HTR-8/SVneo (cell line): ENCODE data around the gene ARMH2.

Experiments
- DNase-seq: peaks from one replicate; pipeline ENCODE4 v3.0.0; 2011; ENCODE audit warnings: low spot score, mixed read lengths; ENCODE audit not compliant: insufficient read length
- FAIRE-seq: peaks from 2 replicates; lab custom pipeline; 2011; peaks lifted over from hg19 to GRCh38; lab: Jason Lieb, UNC

ARMH2 gene

DNA sequence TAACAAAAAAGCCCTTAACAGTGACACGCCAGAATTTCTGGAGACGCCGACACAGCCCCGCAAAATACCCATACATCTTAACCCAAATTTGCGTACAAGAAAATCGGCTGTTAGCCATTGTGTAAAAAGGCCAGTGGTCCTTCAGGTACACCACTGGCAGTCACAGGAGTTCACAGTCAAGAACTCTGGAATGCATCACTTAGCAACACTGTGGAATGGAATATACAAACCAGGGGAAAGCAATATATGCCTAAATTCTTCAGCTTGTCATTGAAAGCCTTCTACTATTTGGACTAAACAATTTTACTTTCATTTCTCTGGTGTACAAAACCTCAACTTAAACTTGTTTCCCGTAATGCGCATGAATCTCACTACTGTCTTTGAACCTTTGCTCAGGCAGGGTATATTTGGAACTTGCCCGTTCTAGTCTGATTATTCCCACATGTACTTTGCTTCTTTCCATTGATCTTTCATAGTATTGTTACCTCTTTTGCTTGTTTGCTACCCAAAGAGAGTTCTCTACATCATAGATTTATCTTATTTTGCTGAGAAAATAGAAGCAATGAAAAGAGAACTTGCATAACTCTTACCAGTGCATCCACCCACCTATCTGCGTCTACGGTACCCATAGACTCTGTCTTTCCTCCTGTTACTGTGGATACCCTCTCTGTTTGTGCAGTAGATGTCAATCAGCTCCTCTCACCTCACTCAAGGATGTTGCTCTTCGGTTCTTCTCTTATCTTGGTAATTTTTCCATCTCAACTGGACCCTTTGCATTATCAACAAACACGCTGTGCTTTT is at the start of gene ARMH2:
Gene ARMH2, minus strand, starts transcription at position 178 of the 801 bp plus-strand sequence. Its CDS starts 60 bp downstream, at position 118.
- FAIRE-seq (no peak), DNase-seq (no peak)

DNA sequence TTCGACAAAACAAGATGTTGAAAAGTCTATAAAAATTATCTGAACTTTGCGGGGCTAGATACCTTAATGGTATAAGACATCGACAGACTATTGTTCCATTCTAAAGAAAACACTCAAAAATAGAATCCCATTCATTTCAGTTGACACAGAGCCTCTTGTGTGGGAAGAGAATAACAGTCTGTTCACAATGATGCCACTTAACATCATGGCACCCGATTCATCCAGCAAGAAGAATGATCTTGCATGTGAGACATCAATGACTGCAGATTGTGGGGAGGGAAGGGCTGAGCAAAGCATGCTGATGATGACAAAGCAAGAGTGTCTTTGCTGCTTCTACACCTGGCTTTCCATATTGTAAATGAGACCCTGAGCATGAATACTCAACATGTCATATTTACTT is 49.7 kb upstream of the ARMH2 start:
- FAIRE-seq (no peak), DNase-seq (no peak)

DNA sequence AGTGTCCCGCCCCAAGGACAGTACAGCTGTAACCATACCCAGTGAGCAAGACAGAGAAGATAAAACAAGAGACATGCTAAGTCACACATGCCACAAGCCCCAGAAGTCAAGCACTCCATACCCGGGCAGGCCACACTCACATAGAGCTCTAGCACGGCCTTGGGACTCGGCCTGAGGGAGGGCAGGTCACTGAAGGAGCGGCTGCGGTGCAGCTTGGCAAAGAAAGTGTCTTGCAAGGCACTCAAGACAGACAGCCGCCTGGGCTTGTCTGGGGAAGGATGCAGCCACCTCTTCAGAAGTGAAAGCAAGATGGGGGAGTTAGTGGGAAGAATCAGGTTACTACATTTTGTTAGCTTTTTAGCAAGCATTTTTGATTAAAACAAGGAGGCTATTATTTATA is 48.7 kb upstream of the ARMH2 start:
- FAIRE-seq, result no peak
- no peak for DNase-seq

DNA sequence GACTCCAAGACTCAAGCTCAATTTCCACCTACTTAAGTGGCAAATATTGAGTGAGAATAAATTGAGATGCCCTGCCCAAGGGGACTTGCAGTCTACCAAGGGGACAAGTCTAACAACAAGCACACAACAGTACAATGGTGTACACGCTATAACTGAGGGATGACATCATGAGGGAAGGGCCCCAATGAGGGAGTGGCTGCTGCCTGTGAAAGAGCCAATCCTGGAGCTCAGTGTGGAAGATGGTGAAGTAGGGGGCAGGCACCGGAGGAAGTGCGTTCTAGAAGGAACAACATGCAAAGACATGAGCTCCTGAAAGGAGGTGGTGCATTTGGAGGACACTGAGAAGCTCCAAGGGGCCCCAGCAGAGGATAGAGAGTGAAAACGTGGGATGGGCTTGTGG is 46.9 kb upstream of the ARMH2 start:
- FAIRE-seq, result no peak
- DNase-seq, result no peak

DNA sequence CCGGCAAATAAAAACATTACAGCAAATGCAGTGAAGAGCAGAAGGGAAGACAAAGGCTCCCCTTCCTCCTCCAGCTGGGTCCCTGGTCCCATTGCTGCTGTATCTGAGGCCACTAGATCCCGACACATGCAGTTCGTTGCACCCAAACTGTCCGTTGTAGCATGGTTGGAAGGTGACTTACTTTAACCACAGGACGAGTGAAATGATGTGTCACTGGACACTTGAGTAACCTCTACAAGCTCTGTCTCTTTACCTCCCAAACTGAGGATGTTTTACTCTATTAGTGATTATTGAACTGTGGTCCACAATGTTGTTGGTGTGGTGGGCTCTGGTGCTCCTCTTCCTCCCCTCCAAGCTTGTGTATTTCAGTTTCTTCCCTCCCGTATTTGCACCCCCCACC is 46.2 kb upstream of the ARMH2 start:
- no peak for FAIRE-seq
- DNase-seq, result no peak

DNA sequence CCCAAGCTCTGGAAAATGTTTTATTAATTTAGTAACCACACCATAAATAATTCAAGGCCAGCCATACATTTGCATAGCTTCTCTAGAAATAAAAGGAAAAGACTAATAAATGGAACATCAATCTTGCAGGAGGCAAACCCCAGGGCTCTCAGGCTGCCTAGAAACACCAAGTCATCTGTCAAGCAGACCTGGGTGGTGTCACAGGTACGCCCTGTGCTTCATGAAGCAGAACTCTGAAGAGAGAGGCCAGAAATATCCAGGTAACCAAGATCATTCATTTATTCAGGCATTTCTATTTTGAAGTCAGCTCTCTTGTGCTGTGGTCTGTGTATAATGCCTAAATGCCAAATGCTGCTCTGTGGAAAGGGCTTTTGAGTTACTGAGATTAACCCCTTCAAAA is 45.3 kb upstream of the ARMH2 start:
- FAIRE-seq (no peak), DNase-seq (no peak)

DNA sequence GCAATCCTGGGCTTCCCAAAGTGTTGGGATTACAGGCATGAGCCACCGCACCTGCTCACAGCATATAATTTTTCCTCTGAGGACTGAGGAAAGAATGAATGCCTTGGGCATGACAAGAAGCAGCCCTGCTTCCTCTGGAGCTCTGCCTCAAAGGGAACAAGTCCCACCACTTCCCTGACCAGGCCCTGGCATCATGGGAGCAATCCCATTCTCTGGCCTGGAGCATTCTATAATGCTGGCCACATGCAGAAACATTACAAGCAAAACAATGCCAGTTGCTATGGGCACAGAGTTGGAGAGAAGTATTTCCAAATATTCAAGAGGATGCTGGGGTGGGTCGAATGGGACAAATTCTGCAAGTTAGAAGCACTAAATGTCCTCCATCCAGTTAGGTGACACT is 41.5 kb upstream of the ARMH2 start:
- FAIRE-seq, result no peak

DNA sequence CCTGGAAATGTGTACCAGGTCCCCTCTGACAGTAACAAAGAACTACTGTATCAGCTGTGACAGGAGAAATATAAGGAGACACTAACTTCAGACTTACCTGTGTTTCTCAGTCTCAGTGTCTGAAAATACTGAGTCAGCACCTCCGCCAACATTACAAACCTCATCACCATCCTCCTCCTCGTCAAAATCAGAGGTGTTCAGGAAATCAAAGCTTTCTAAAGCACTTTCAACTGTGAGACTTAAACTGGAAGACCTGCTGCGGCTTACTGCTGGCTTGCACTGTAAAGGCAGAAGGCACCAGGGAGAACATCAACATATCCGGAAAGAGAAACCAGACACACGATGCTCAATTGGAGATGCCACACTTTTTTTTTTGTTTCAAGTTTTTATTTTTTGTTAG is 40.3 kb upstream of the ARMH2 start:
- FAIRE-seq (no peak), DNase-seq (no peak)

More for the DNA sequence above, 41.5 kb upstream of the ARMH2 start:
- no peak for DNase-seq

DNA sequence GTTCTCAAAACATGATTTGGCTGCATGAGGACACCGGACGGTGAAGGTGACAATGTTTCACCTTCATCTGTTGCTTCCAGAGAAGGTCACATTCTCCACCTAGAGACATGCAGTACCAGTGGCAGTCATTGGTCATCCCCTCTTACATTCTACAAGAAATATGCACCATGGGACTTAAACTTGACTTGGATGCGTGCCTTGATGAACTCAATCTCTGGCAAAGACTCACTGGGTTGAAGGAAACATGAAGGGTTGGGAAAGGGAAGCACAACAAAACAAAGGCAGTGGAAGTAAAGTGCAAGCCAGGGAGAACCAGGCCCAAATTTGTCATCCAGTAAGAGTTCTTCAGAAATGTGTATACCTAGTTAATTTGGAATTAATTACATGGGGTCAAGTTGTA is 39.4 kb upstream of the ARMH2 start:
- DNase-seq (no peak), FAIRE-seq (no peak)

DNA sequence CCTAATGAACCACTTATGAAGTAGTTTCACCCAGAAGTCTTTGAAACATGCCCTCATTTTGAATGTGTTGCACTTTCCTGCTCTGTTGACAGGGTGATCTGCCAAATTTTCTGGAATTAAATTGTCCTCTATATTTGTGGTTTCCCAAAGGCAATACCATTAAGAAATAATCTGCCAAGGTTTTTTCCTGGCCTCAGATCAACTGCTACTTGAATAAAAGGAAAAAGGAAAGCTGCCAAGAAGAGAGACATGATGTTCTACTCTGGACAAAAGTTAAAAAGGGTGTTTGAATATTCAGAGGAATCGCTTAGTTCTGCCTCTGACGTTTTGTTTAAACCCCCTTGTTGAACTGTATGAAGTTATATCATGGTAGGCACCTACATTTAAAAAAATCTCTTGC is 37.4 kb upstream of the ARMH2 start:
- no peak for DNase-seq
- FAIRE-seq, result no peak

DNA sequence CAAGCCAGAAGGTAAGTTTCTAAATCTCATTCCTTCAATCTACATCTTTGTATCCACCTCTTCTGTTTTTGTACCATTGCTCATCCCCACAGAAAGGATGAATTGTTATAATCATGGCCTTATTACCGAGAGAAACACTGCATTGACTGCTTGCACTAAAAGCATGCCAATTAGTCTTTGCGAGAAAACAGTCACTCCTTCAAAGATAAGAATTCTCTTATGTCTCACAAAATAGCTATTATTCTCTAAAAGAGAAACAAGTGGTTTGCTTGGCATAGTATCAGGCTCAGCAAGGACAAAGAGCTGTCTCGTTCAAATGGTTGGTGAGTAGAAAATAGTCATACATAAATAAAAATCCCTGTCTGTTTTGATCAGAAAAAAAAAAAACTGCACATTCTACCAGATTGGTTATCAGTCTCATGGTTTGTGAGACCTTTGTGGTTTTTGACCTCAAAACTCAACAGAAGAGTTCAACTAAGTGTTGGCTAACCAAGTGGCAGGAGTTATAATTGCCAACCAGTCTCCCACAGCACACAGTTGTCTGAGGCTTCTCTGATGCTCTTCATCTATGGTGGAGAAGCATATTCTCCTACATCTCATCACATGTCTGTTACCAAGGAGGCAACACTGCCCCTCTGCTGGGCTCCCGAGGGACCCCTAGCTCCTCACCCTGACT is 35.1 kb upstream of the ARMH2 start:
- no peak for FAIRE-seq

DNA sequence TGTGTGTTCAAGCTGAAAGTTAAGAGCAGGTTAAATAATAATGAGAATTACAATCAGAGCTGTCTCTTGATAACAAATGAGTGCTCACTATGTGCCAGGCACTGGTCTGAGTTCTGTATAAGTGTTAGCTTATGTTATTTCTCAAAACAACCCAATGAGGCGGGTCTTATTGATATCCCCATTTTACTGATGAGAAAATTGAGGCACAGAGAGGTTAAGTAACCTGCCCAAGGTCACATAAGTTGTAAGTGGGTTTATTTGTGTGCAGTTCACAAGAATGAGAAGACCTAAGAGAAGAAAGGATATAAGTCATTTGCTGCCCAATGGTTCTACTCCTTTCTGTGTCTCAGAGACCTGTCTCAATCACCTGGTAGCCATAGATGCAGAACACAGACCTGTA is 34.1 kb upstream of the ARMH2 start:
- DNase-seq (no peak), FAIRE-seq (no peak)

More for the DNA sequence above, 35.1 kb upstream of the ARMH2 start:
- DNase-seq, result no peak

DNA sequence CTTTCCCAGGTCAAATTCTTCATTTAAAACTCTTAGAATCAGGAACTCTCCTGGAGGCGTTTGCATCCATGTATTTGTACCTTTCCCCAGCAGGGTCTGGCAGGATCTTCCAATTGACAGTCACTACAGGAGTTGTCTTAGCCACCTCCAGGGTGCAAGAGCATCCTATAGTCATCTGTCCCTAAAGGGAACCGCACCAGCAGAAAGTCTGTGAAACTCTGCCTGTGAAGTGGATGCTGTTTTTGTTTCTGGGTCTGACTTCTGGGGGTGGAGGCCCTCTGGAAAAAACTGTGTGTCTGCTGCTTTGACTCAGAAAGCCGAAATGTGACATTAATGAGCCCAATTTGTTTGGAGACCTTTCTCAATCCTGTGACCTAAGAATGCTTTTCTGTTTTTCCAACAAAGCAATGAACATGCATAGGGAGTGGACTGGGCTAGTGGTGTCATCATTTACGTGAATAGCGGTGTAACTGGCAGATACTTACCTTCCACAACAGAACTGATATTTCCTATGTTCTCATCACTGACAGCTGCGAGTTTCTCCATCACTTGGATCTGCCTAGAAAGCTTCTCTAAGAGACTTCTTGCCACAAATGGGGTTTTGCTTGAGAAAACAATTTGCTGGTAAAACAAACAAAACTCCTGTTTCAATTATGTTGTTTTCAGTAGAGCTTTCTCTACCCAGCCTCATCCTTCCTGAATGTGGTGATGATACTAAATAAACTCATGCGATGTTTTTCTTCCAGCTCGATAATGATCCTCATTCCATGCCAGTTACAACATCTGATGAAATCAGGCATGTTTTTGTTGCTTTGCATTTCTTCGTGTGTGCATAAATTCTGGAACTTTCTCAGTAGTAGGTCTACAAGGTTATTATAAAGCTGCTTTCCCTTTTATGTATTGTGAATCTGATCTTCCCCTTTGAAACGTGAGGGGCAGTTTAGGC is 33.3 kb upstream of the ARMH2 start:
- FAIRE-seq (no peak), DNase-seq (no peak)

DNA sequence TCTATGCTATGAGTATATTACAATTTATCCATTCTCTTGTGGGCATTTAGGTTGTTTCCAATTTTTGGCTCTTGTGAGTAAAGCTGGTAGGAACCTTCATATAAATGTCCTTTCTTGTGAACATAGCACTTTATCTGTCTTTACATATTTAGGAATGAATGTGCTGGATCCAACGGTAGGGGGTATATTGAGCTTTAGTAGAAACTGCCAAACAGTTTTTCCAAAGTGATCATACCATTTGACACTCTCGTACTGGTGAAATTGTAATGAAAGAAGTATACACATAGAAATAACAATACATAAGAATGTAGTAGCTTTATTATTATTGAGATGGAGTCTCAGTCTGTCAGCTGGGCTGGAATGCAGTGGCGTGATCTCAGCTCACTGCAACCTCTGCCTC is 30.9 kb upstream of the ARMH2 start:
- no peak for DNase-seq
- FAIRE-seq, result no peak

DNA sequence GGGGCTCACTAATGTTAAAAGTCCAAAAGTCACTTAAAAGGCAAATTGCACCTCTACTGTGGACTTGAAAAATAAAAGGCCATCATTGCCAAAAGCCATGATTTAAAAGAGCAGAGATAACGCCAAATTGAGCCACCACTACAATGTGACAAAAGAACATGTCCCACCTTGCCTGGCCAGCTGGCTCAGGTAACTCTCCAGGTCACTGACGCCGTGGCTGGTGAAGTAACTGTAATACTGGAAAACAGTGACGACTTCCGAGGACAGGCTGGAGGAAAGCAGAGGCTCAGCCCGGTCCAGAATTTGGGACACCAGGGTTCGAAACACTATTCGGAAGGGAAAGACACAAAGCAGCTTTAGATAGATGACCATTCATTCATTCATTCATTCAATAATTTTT is 29.3 kb upstream of the ARMH2 start:
- no peak for FAIRE-seq
- no peak for DNase-seq

DNA sequence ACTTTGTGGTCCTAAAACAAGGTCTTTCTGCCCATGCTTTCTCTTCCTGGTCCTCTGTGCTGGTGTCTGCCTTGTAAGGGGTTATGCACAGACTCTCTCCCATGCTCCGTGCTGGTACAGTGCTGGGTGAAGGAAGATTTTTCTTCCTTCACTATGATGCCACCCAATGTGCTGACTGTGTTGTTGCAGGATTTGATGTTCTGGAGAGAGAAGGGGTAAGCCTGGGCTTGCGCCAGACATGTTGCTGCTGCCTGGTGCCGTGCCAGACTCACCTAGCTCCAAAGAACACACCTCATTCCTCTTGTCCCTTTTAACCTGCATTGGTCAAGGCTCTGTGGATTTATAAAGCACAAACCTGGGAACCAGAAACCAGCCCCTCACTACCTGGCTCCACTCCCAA is 28.4 kb upstream of the ARMH2 start:
- DNase-seq (peak; percentile 27), FAIRE-seq (no peak)

DNA sequence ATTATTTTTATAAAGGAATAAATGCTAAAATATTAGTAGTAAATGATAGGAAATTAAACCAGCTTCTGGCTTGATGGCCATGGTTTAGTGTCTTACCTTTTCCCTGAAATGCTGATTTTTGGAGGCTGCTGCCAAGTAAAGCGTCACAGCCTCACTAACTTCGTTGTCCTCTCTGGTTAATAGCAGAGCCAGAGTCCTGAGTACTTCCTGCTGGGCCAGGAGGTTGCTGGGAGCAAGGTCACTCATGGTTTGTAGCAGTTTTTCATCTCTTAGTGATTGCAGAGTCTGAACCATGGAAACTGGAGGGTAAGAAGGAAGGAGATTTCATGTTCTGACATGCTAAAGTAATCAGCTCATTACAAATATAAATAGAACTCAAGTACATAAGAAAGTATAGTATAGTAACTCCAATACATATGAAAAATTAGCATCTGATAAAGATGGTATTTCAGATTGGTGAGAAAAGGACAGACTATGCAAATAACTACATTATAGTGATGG is 26.5 kb upstream of the ARMH2 start:
- FAIRE-seq, result no peak
- DNase-seq, result no peak

DNA sequence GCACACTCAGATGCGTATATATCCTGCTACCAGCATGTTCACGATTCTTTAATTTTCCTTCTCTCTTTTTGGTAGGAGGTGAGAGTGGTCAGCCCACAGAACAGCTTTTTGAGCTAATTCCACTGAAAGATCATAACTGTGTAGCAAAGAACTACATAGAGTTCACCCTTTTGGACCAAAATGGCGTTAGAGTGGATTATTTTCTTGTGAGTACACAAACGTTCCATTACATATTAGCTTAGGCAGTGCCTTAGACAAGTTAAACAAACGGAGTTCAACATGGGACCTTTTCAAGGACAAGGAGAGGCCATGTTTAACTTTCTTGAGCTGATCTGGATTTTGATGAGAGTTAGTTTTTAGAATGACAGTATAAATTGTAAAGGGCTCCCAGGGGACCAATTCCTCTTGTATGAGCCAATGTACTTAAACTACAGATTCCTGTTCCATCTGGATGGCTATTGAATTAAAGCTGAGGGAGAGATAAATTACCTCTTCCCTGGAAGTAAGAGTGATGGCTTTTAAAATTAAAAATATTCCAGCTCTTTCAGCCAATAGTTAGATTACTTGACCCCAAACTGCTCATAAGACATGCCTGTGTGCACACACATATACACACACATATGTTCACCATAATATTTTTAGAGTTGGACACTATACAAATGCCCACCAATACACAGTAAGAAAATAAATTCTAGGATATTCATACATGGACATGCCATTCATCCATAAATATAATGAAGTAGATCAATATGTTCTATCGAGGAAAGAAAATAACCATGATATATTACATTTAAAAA is 25.6 kb upstream of the ARMH2 start:
- FAIRE-seq, result no peak
- no peak for DNase-seq

DNA sequence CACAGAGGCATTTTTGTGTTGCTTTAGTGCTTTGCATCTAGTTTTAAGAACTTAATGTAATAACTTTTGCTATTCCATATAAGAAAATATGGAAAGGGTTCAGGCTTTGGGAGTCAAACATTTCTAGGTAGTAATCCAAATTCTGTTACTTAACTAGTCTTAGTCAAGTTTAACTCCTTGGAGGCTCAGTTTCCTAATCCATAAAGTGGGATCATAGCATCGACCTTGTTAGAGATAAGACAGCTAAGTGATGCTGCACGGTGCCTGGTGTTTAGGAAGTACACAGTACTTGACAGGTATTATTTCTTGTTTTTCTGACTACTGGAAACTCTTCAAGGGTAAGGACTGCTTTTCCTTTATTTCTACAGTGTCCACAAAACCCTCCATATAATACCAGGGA is 24.5 kb upstream of the ARMH2 start:
- FAIRE-seq, result no peak
- DNase-seq, result no peak

DNA sequence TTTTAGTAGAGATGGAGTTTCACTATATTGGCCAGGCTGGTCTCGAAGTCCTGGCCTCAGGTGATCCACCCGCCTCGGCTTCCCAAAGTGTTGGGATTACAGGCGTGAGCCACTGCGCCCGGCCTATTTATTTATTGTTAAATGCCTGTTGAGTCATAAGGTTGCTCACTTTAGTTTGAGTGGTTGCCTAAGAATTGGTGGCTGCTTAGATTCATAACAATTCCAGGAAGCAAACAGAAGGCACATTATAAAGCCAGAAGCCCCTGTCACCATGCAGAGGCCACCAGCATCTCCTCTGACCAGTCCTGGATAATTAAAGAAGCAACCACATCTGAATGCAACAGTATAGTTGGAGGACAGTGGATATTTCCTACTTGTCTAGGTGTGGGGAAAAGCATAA is 24.0 kb upstream of the ARMH2 start:
- no peak for FAIRE-seq
- DNase-seq, result no peak
